B cell (primary cell): ENCODE results near the gene PODXL. TPM values are rescaled to one million over a fixed set of nuclear protein-coding genes. Genes with fewer than 3 reads are reported as not detected.

Experiments
- ATAC-seq: fragments of 200-7000 bp; cut with Tn5 transposase; one replicate; pipeline ENCODE4 v1.10.0; 2021; ENCODE audit warnings: low read depth, mild to moderate bottlenecking, moderate number of reproducible peaks, moderate library complexity
- CTCF ChIA-PET: fragments of 350-600 bp; sonication (Branson Sonifier 250); formaldehyde crosslinking; loops from one replicate; lab custom pipeline; 2021; ENCODE audit warnings: antibody characterized with exemption, inconsistent platforms; lab: Charles Lee
- POLR2A ChIA-PET: fragments of 350-600 bp; sonication (Branson Sonifier 250); formaldehyde crosslinking; loops from one replicate; lab custom pipeline; 2021; ENCODE audit warnings: antibody characterized with exemption; lab: Charles Lee
- DNase-seq: peaks from one replicate; pipeline ENCODE4 v3.0.0; 2013
- H2AFZ ChIP-seq: 2 replicates; pipeline ENCODE4 v1.6.1; 2012; ENCODE audit warnings: mild to moderate bottlenecking, low read depth, low read length; ENCODE audit not compliant: insufficient read depth, poor library complexity, severe bottlenecking
- H3K27ac ChIP-seq, 2 donors: 1 replicate in 1 of 2; 2 replicates in 1 of 2; pipeline ENCODE4 v1.5.1; 2012 to 2013; ENCODE audit warnings: low read length in 2 of 2, mild to moderate bottlenecking in 2 of 2, moderate library complexity in 1 of 2
- H3K27me3 ChIP-seq, 4 experiments: fragments of 200-600 bp in 1 of 4; sonication (generic) in 1 of 4; replicated peaks in 1 of 4; 1 replicate in 2 of 4; 2 replicates in 2 of 4; pipeline versions ENCODE4 v1.6.1 to v1.7.0; 2013 to 2016; ENCODE audit warnings: low read length in 3 of 4, mild to moderate bottlenecking in 2 of 4, mixed read lengths in 1 of 4, moderate library complexity in 1 of 4; ENCODE audit not compliant: insufficient read depth in 4 of 4, control insufficient read depth in 3 of 4; ENCODE audit errors: control extremely low read depth in 1 of 4
- H3K36me3 ChIP-seq, 2 experiments: replicated peaks in 1 of 2; 1 replicate in 1 of 2; 2 replicates in 1 of 2; pipeline versions ENCODE4 v1.6.1 to v1.7.1; 2013; ENCODE audit warnings: low read length in 1 of 2; ENCODE audit not compliant: insufficient read depth in 2 of 2, control insufficient read depth in 1 of 2; ENCODE audit errors: control extremely low read depth in 1 of 2, extremely low read depth in 1 of 2
- H3K4me1 ChIP-seq, 2 donors: fragments of 200-600 bp in 1 of 2; sonication (generic) in 1 of 2; 1 replicate in 1 of 2; 2 replicates in 1 of 2; pipeline versions ENCODE4 v1.5.1 to v1.6.1; 2013 to 2017; ENCODE audit warnings: low read length in 2 of 2; ENCODE audit not compliant: control insufficient read depth in 2 of 2, insufficient read depth in 2 of 2
- H3K4me2 ChIP-seq: replicated peaks from 2 replicates; pipeline ENCODE3; 2012; ENCODE audit warnings: mild to moderate bottlenecking, low read depth, low read length; ENCODE audit not compliant: poor library complexity, severe bottlenecking
- H3K4me3 ChIP-seq, 5 experiments: fragments of 200-600 bp in 1 of 5; sonication (generic) in 1 of 5; 1 replicate in 3 of 5; 2 replicates in 2 of 5; pipeline versions ENCODE4 v1.5.1 to v1.7.0; 2011 to 2016; ENCODE audit warnings: low read length in 4 of 5, mild to moderate bottlenecking in 4 of 5, low read depth in 2 of 5, control low read depth in 1 of 5, moderate library complexity in 1 of 5; ENCODE audit not compliant: insufficient read depth in 1 of 5; ENCODE audit errors: control extremely low read depth in 1 of 5, extremely low read depth in 1 of 5
- H3K79me2 ChIP-seq: fragments of 200-600 bp; sonication (generic); one replicate; pipeline ENCODE4 v1.6.0; 2016; ENCODE audit warnings: low read length; ENCODE audit not compliant: control insufficient read depth, insufficient read depth
- H3K9ac ChIP-seq: fragments of 200-600 bp; sonication (generic); 2 replicates; pipeline ENCODE4 v1.6.1; 2017; ENCODE audit warnings: mild to moderate bottlenecking, low read length, moderate library complexity
- H3K9me3 ChIP-seq, 3 donors: one replicate each; pipeline versions ENCODE4 v1.6.1 to v1.7.1; 2013; ENCODE audit warnings: low read length in 2 of 3; ENCODE audit not compliant: control insufficient read depth in 2 of 3, insufficient read depth in 1 of 3; ENCODE audit errors: control extremely low read depth in 1 of 3
- H4K20me1 ChIP-seq: 2 replicates; pipeline ENCODE4 v1.6.0; 2012; ENCODE audit warnings: mild to moderate bottlenecking, low read length; ENCODE audit not compliant: insufficient read depth, control insufficient read depth, poor library complexity, severe bottlenecking
- H3K27ac Mint-ChIP-seq: one replicate; pipeline ENCODE4 v1.8.0; 2021; ENCODE audit warnings: mixed read lengths
- H3K27me3 Mint-ChIP-seq: one replicate; pipeline ENCODE4 v1.8.0; 2021; ENCODE audit warnings: mixed read lengths
- H3K4me1 Mint-ChIP-seq: one replicate; pipeline ENCODE4 v1.8.0; 2021; ENCODE audit warnings: mixed read lengths
- H3K4me3 Mint-ChIP-seq: one replicate; pipeline ENCODE4 v1.8.0; 2021; ENCODE audit warnings: mixed read lengths
- H3K9me3 Mint-ChIP-seq: one replicate; pipeline ENCODE4 v1.8.0; 2022; ENCODE audit warnings: mixed read lengths; ENCODE audit not compliant: insufficient read depth
- CTCF ChIP-seq: fragments of 200-600 bp; IDR thresholded peaks from one replicate; pipeline ENCODE4 v1.8.0; 2022; ENCODE audit warnings: antibody characterized with exemption, mild to moderate bottlenecking
- EZH2 ChIP-seq: IDR thresholded peaks from 2 replicates; pipeline ENCODE4 v1.6.1; 2012; ENCODE audit warnings: borderline replicate concordance, low read depth, mild to moderate bottlenecking, moderate library complexity, low read length; ENCODE audit not compliant: insufficient read depth, poor library complexity, severe bottlenecking
- WGBS: methylation state at CpG from one replicate; pipeline ENCODE4 v1.1.5; 2013; ENCODE audit warnings: missing lambda C conversion rate; ENCODE audit not compliant: insufficient coverage; 5-methylcytosine and 5-hydroxymethylcytosine counted together
- intact Hi-C: fragments of 100-400 bp; cut with micrococcal nuclease; formaldehyde crosslinking; loops from one replicate; pipeline ENCODE4 v1.10.0; 2022
- polyA plus RNA-seq: library from polyadenylated mRNA; depleted of rRNA; stranded (reverse); fragments of >200 nt; gene quantifications from 2 replicates; pipeline ENCODE4 v1.2.3, GENCODE V29; 2012
- total RNA-seq, 2 donors: library from RNA; stranded (reverse); fragments of 120-200 nt in 1 of 2; gene quantifications; 1 replicate in 1 of 2; 2 replicates in 1 of 2; pipeline versions ENCODE4 v1.2.3 to v1.2.4, GENCODE V29; 2013 to 2022

PODXL gene
- total and polyA plus RNA-seq, 2 donors (not counting 1 experiment from before 2014, with no cell fraction given): 1.5 to 5.8 TPM

- no peaks in the 10 kb centered on the region for H3K27me3 Mint-ChIP-seq
- H2AFZ ChIP-seq: no peak overlapping the region
- H4K20me1 ChIP-seq: no peaks in the 10 kb centered on the region
- POLR2A ChIA-PET: no interaction called here
- no peaks in the 10 kb centered on the region for H3K9me3 Mint-ChIP-seq
- DNase-seq: no peak
- H3K9me3 ChIP-seq: no peaks in the 10 kb centered on the region
- no peaks in the 10 kb centered on the region for H3K4me1 ChIP-seq
- H3K36me3 ChIP-seq: no peaks in the 10 kb centered on the region
- no peak overlapping the region for H3K4me2 ChIP-seq
- intact Hi-C loops: no loop called here
- no peak overlapping the region for H3K4me3 ChIP-seq
- CTCF ChIA-PET: no interaction called here
- no peaks in the 10 kb centered on the region for H3K4me1 Mint-ChIP-seq
- no peak overlapping the region for H3K4me3 Mint-ChIP-seq
- H3K27ac Mint-ChIP-seq: no peak overlapping the region
- H3K27ac ChIP-seq: no peak overlapping the region
- 98% methylated on average over 9 of the region's 13 CpGs for WGBS
- ATAC-seq: no peak
- no peaks in the 10 kb centered on the region for H3K79me2 ChIP-seq
- no peaks in the 10 kb centered on the region for H3K27me3 ChIP-seq
- no peak overlapping the region for H3K9ac ChIP-seq
- no peak for TF ChIP-seq EZH2
- no peak for TF ChIP-seq CTCF
Measured at GRCh38 chr7:131538071-131538812, 18.2 kb downstream of the PODXL start.

GRCh38 chr7:131537571-131537978 lies 18.9 kb downstream of the PODXL start:
- Histone ChIP-seq H3K4me1 (no peaks in the 10 kb centered on the region), H3K4me2 (no peak overlapping the region), H2AFZ (no peak overlapping the region), H3K79me2 (no peaks in the 10 kb centered on the region), H3K4me3 (no peak overlapping the region), H3K9ac (no peak overlapping the region), H3K9me3 (no peaks in the 10 kb centered on the region), H4K20me1 (no peaks in the 10 kb centered on the region), H3K36me3 (no peaks in the 10 kb centered on the region), H3K27me3 (no peaks in the 10 kb centered on the region), H3K27ac (no peak overlapping the region)
- ChIA-PET CTCF (no interaction called here), POLR2A (no interaction called here)
- H3K4me1 Mint-ChIP-seq: no peaks in the 10 kb centered on the region
- no peak overlapping the region for H3K4me3 Mint-ChIP-seq
- WGBS: 91% methylated on average over 10 of the region's 12 CpGs
- H3K27ac Mint-ChIP-seq: no peak overlapping the region
- intact Hi-C loops: no loop called here
- H3K27me3 Mint-ChIP-seq: no peaks in the 10 kb centered on the region
- no peak for TF ChIP-seq CTCF
- no peak for TF ChIP-seq EZH2
- no peak for ATAC-seq
- DNase-seq: no peak
- H3K9me3 Mint-ChIP-seq: no peaks in the 10 kb centered on the region
